K562 (cell line): ENCODE data around the gene CACNA1C. TPM values are rescaled to one million over a fixed set of nuclear protein-coding genes. Genes with fewer than 3 reads are reported as not detected.

Experiments used
- ARID4B ChIP-seq: sonication (generic); formaldehyde crosslinking; IDR thresholded peaks from 2 replicates; pipeline ENCODE4 v1.8.0; 2022; ENCODE audit warnings: mild to moderate bottlenecking, missing genetic modification reagents
- BRF1 ChIP-seq: IDR thresholded peaks from 3 replicates; pipeline ENCODE4 v1.6.1; 2011; ENCODE audit warnings: borderline replicate concordance, mild to moderate bottlenecking; ENCODE audit not compliant: insufficient read length; ENCODE audit errors: extremely low read depth
- CGGBP1 ChIP-seq: fragments of 250-450 bp; sonication (Bioruptor Pico); IDR thresholded peaks from 2 replicates; pipeline ENCODE4 v1.9.0; 2021; ENCODE audit warnings: mild to moderate bottlenecking
- CREB3L1 ChIP-seq: fragments of 450-650 bp; IDR thresholded peaks from 2 replicates; pipeline ENCODE4 v1.6.1; 2014; ENCODE audit warnings: low read depth, mild to moderate bottlenecking, moderate library complexity, borderline replicate concordance
- ELF4 ChIP-seq: fragments of 450-650 bp; formaldehyde crosslinking; IDR thresholded peaks from 2 replicates; pipeline ENCODE4 v1.4.0; 2022; ENCODE audit warnings: missing genetic modification characterization
- GTF3C2 ChIP-seq: IDR thresholded peaks from 3 replicates; pipeline ENCODE4 v1.6.1; 2011; ENCODE audit warnings: borderline replicate concordance, mild to moderate bottlenecking, moderate library complexity; ENCODE audit not compliant: insufficient read length; ENCODE audit errors: extremely low read depth
- MYBL2 ChIP-seq, 2 experiments: fragments of 450-650 bp in 1 of 2; sonication (generic) in 1 of 2; formaldehyde crosslinking in 1 of 2; IDR thresholded peaks; 2 replicates each; pipeline versions ENCODE4 v1.6.1 to v1.8.1; 2017 to 2022; ENCODE audit warnings: borderline replicate concordance in 1 of 2, inconsistent platforms in 1 of 2, low read depth in 1 of 2, mild to moderate bottlenecking in 1 of 2, missing genetic modification reagents in 1 of 2, moderate library complexity in 1 of 2
- NFRKB ChIP-seq: fragments of 450-650 bp; IDR thresholded peaks from 2 replicates; pipeline ENCODE4 v1.6.1; 2016; ENCODE audit warnings: low read depth
- SPI1 ChIP-seq: IDR thresholded peaks from 2 replicates; pipeline ENCODE4 v1.6.1; 2011; ENCODE audit warnings: low read depth, low read length, control low read depth, borderline replicate concordance
- SUPT5H ChIP-seq: fragments of 450-650 bp; IDR thresholded peaks from 2 replicates; pipeline ENCODE4 v1.6.1; 2016
- TAF1 ChIP-seq: IDR thresholded peaks from 2 replicates; pipeline ENCODE4 v1.6.1; 2011; ENCODE audit warnings: mild to moderate bottlenecking, low read length, moderate library complexity; ENCODE audit not compliant: insufficient read depth, control insufficient read depth, severe bottlenecking; ENCODE audit errors: extremely low read depth
- TEAD4 ChIP-seq, 2 experiments: sonication (generic) in 1 of 2; formaldehyde crosslinking in 1 of 2; IDR thresholded peaks; 2 replicates each; pipeline versions ENCODE4 v1.6.1 to v1.8.0; 2012 to 2022; ENCODE audit warnings: borderline replicate concordance in 1 of 2, inconsistent platforms in 1 of 2, low read length in 1 of 2, mild to moderate bottlenecking in 1 of 2, missing genetic modification reagents in 1 of 2
- VEZF1 ChIP-seq: fragments of 200-800 bp; sonication (Bioruptor generic); IDR thresholded peaks from 2 replicates; pipeline ENCODE4 v1.6.1; 2017; ENCODE audit warnings: missing genetic modification characterization, missing compliant biosample characterization
- ZKSCAN1 ChIP-seq: fragments of 150-350 bp; IDR thresholded peaks from 2 replicates; pipeline ENCODE4 v1.6.1; 2016; ENCODE audit warnings: low read depth, low read length
- polyA plus RNA-seq, 8 experiments: library from polyadenylated mRNA; depleted of rRNA in 4 of 8; stranded (reverse) in 5 of 8; unstranded in 3 of 8; fragments of >200 nt; fragmentation: Nextera tagmentation in 2 of 8; fragmentation: Illumina TruSeq in 1 of 8; extraction: Ambion mirVana in 2 of 8; extraction: Trizol in 1 of 8; gene quantifications; 2 replicates each; pipeline versions ENCODE4 v1.2.1 to v1.2.3, GENCODE V29; 2011 to 2014; ENCODE audit warnings: inconsistent platforms in 1 of 8, missing spikeins in 1 of 8
- total RNA-seq, 7 experiments: library from RNA; depleted of rRNA in 6 of 7; stranded (reverse); fragments of >200 nt in 6 of 7; fragmentation: Illumina TruSeq in 2 of 7; extraction: Trizol in 2 of 7; gene quantifications; 2 replicates each; pipeline versions ENCODE4 v1.2.1 to v1.2.3, GENCODE V29; 2011 to 2021; ENCODE audit warnings: low replicate concordance in 1 of 7

The CACNA1C gene
- total and polyA plus RNA-seq, 9 of the 15 experiments (the other 6 are each of a cell fraction or from before 2014, with no cell fraction given) = not detected

GRCh38 chr12:2004113-2004929 lies 48.5 kb upstream of the CACNA1C start, which contains the start of gene DCP1B (continued):
- TF ChIP-seq CGGBP1 (CRISPR knock-in tag) = no peak
- TF ChIP-seq SPI1 = no peak
- TF ChIP-seq SUPT5H = peak; percentile 80
- TF ChIP-seq MYBL2 (IDR thresholded peaks at IDR 0.05; ENCODE audit: low read depth) = no peak
- no peak for TF ChIP-seq MYBL2 (CRISPR knock-in tag; IDR thresholded peaks at IDR 0.05; ENCODE audit: borderline replicate concordance)
- TF ChIP-seq TAF1 = peak; percentile 47
- no peak for TF ChIP-seq ZKSCAN1
- no peak for TF ChIP-seq BRF1
- no peak for TF ChIP-seq TEAD4 (IDR thresholded peaks at IDR 0.05; ENCODE audit: low read length)
- TF ChIP-seq TEAD4 (CRISPR knock-in tag; IDR thresholded peaks at IDR 0.05; ENCODE audit: borderline replicate concordance) = no peak
- TF ChIP-seq CREB3L1 = peak; percentile 55; the same call in 1 of the 2 replicates
- TF ChIP-seq VEZF1 (CRISPR knock-in tag) = peak; percentile 93
- TF ChIP-seq GTF3C2 = no peak
- peak; percentile 90 for TF ChIP-seq NFRKB
- TF ChIP-seq ARID4B (CRISPR knock-in tag) = peak; percentile 65
- no peak for TF ChIP-seq ELF4
